Right lobe of liver (tissue), 4 donors: ENCODE results near the gene CLDN24.

Experiments
- POLR2A ChIP-seq: fragments of 450-650 bp; IDR thresholded peaks from one replicate; pipeline ENCODE4 v1.6.1; 2017; ENCODE audit warnings: antibody characterized with exemption, mild to moderate bottlenecking
- TF ChIP-seq, protein P1 (sequence below), 4 donors: fragments of 200-600 bp in 3 of 4; fragments of 450-650 bp in 1 of 4; IDR thresholded peaks; one replicate each; pipeline versions ENCODE4 v1.5.1 to v1.8.0; 2016 to 2022; ENCODE audit warnings: antibody characterized with exemption in 4 of 4, mild to moderate bottlenecking in 2 of 4
- donor health status: DM: no; HTN: no; CAD: no.
- donor health status: DM: no; HTN: no; CAD: no.
- donor health status: DM: no; HTN: yes; CAD: no.

DNA sequence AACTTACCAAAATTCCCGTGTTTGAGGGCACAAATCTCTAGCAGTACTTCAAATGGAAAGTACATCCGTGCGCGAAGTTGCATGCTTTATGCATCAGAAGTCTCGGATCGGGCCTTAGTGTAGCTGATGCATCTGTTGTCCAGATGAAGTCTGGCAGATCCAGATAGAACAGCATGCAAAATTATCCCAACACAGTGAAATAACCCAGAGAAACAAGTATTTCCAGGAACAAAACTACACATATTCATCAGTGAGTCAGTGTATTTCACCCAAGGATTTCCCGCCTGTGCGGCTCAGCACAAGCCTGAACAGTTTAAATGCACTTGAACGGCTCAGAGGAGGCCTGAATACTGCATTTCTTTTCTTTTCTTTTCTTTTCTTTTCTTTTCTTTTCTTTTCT lies 27.4 kb upstream of the CLDN24 start:
- TF ChIP-seq, protein P1, sequence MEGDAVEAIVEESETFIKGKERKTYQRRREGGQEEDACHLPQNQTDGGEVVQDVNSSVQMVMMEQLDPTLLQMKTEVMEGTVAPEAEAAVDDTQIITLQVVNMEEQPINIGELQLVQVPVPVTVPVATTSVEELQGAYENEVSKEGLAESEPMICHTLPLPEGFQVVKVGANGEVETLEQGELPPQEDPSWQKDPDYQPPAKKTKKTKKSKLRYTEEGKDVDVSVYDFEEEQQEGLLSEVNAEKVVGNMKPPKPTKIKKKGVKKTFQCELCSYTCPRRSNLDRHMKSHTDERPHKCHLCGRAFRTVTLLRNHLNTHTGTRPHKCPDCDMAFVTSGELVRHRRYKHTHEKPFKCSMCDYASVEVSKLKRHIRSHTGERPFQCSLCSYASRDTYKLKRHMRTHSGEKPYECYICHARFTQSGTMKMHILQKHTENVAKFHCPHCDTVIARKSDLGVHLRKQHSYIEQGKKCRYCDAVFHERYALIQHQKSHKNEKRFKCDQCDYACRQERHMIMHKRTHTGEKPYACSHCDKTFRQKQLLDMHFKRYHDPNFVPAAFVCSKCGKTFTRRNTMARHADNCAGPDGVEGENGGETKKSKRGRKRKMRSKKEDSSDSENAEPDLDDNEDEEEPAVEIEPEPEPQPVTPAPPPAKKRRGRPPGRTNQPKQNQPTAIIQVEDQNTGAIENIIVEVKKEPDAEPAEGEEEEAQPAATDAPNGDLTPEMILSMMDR (IDR thresholded peaks at IDR 0.05) = no peak
- TF ChIP-seq POLR2A = no peak
